Testis (tissue), 2 donors: ENCODE results near the gene TOX3.

Experiments
- CTCF ChIP-seq, 3 experiments: fragments of 450-650 bp in 2 of 3; fragments of 200-600 bp in 1 of 3; sonication (generic) in 1 of 3; IDR thresholded peaks; one replicate each; pipeline ENCODE4 v1.5.1; 2016 to 2019; ENCODE audit warnings: antibody characterized with exemption in 3 of 3, mild to moderate bottlenecking in 2 of 3, moderate library complexity in 1 of 3
- POLR2A ChIP-seq: fragments of 450-650 bp; IDR thresholded peaks from one replicate; pipeline ENCODE4 v1.6.1; 2017; ENCODE audit warnings: antibody characterized with exemption, mild to moderate bottlenecking, moderate library complexity

- TF ChIP-seq CTCF (IDR thresholded peaks at IDR 0.05) = no peak
- no peak for TF ChIP-seq POLR2A
These were observed 122.4 kb downstream of the TOX3 start for GRCh38 chr16:52424591-52424990.
